CD4-positive, CD25-positive, alpha-beta regulatory T cell (primary cell): ENCODE measurements around the gene PARD3. TPM values are rescaled to one million over a fixed set of nuclear protein-coding genes. Genes with fewer than 3 reads are reported as not detected.

Source experiments
- ATAC-seq, 2 donors: fragments of 150-1000 bp; cut with Tn5 transposase; one replicate each; pipeline ENCODE4 v1.10.0; 2021; ENCODE audit warnings: low read depth in 2 of 2, moderate number of reproducible peaks in 2 of 2, moderate library complexity in 1 of 2
- DNase-seq, 3 donors: peaks; one replicate each; pipeline versions ENCODE4 v3.0.0 to v3.0.0-alpha.2; 2012 to 2022; ENCODE audit warnings: mixed read lengths in 1 of 3
- H3K27ac ChIP-seq: one replicate; pipeline ENCODE4 v1.7.0; 2013; ENCODE audit warnings: mild to moderate bottlenecking, low read length; ENCODE audit not compliant: insufficient read depth, poor library complexity, severe bottlenecking
- H3K27me3 ChIP-seq: one replicate; pipeline ENCODE4 v1.7.0; 2013; ENCODE audit warnings: low read length; ENCODE audit not compliant: control insufficient read depth, insufficient read depth
- H3K36me3 ChIP-seq: one replicate; pipeline ENCODE4 v1.7.0; 2013; ENCODE audit warnings: mild to moderate bottlenecking, low read length, moderate library complexity; ENCODE audit not compliant: control insufficient read depth, insufficient read depth
- H3K4me1 ChIP-seq: 2 replicates; pipeline ENCODE4 v1.7.0; 2013; ENCODE audit warnings: mild to moderate bottlenecking, low read length; ENCODE audit not compliant: insufficient read depth, control insufficient read depth, poor library complexity, severe bottlenecking
- H3K4me3 ChIP-seq: one replicate; pipeline ENCODE4 v1.7.0; 2013; ENCODE audit warnings: low read depth, mild to moderate bottlenecking, low read length, moderate library complexity
- H3K9me3 ChIP-seq, 2 experiments: 1 replicate in 1 of 2; 2 replicates in 1 of 2; pipeline ENCODE4 v1.7.0; 2013; ENCODE audit warnings: low read length in 2 of 2, mild to moderate bottlenecking in 1 of 2, moderate library complexity in 1 of 2; ENCODE audit not compliant: control insufficient read depth in 2 of 2
- H3K27ac Mint-ChIP-seq, 3 donors: one replicate each; pipeline ENCODE4 v1.8.0; 2020 to 2022; ENCODE audit warnings: mild to moderate bottlenecking in 3 of 3, mixed read lengths in 3 of 3, moderate library complexity in 2 of 3
- H3K27me3 Mint-ChIP-seq: one replicate; pipeline ENCODE4 v1.8.0; 2022; ENCODE audit warnings: mild to moderate bottlenecking, mixed read lengths
- H3K36me3 Mint-ChIP-seq: one replicate; pipeline ENCODE4 v1.8.0; 2020; ENCODE audit warnings: mixed read lengths
- H3K4me1 Mint-ChIP-seq, 4 donors: one replicate each; pipeline ENCODE4 v1.8.0; 2020 to 2022; ENCODE audit warnings: mixed read lengths in 4 of 4, mild to moderate bottlenecking in 1 of 4
- H3K4me3 Mint-ChIP-seq, 4 donors: one replicate each; pipeline ENCODE4 v1.8.0; 2020 to 2022; ENCODE audit warnings: mild to moderate bottlenecking in 4 of 4, mixed read lengths in 4 of 4, moderate library complexity in 3 of 4
- H3K9me3 Mint-ChIP-seq, 7 donors: one replicate each; pipeline ENCODE4 v1.8.0; 2020 to 2022; ENCODE audit warnings: mixed read lengths in 7 of 7, mild to moderate bottlenecking in 3 of 7, moderate library complexity in 2 of 7
- polyA plus RNA-seq, 4 donors: library from polyadenylated mRNA; unstranded; fragments of 300-500 nt; fragmentation: Illumina TruSeq; gene quantifications; one replicate each; pipeline ENCODE4 v1.2.3, GENCODE V29; 2021
- total RNA-seq: library from RNA; stranded (reverse); gene quantifications from one replicate; pipeline ENCODE4 v1.2.3, GENCODE V29; 2022

Gene PARD3
- 0.79 TPM for total RNA-seq
- under 1 TPM in 1 of 4 donors, not detected in 3; 0.08 TPM for polyA plus RNA-seq

- no peaks in the 10 kb centered on the region for H3K36me3 ChIP-seq
- Mint-ChIP-seq H3K4me3 (peak within 1 kb of the TSS in 3 of 4 donors; percentile 59 to 76 (median 75)), H3K27ac (no peak within 1 kb of the TSS), H3K4me1 (peaks cover 0 to 17% (median 7%) of the 10 kb centered on the region in 4 donors), H3K36me3 (no peaks in the 10 kb centered on the region), H3K9me3 (peaks cover 0 to 3% (median 0%) of the 10 kb centered on the region in 7 donors), H3K27me3 (peaks cover 58% of the 10 kb centered on the region)
- DNase-seq (no peak), ATAC-seq (no peak)
- no peaks in the 10 kb centered on the region for H3K9me3 ChIP-seq
- peaks cover 4% of the 10 kb centered on the region for H3K4me1 ChIP-seq
- H3K27ac ChIP-seq, result no peak within 1 kb of the TSS
- H3K27me3 ChIP-seq, result peaks cover 23% of the 10 kb centered on the region
- H3K4me3 ChIP-seq, result no peak within 1 kb of the TSS
Measured at GRCh38 chr10:34815185-34816084, at the start of gene PARD3. PARD3 (minus strand) TSS chr10:34815296; CDS start chr10:34814995, 301 bp downstream.

GRCh38 chr10:34864149-34865067 is 49.3 kb upstream of the PARD3 start:
- Mint-ChIP-seq H3K9me3 (peaks cover 0 to under 1% (median 0%) of the 10 kb centered on the region in 7 donors), H3K36me3 (no peaks in the 10 kb centered on the region), H3K4me1 (peaks cover 0 to 6% (median 0%) of the 10 kb centered on the region in 4 donors), H3K27me3 (no peaks in the 10 kb centered on the region), H3K27ac (no peak overlapping the region), H3K4me3 (no peak overlapping the region)
- no peaks in the 10 kb centered on the region for H3K4me1 ChIP-seq
- no peak for DNase-seq
- no peaks in the 10 kb centered on the region for H3K9me3 ChIP-seq
- H3K27me3 ChIP-seq, result no peaks in the 10 kb centered on the region
- H3K27ac ChIP-seq, result no peak overlapping the region
- H3K36me3 ChIP-seq, result no peaks in the 10 kb centered on the region
- H3K4me3 ChIP-seq, result no peak overlapping the region
- no peak for ATAC-seq

GRCh38 chr10:34862892-34863291 is 47.8 kb upstream of the PARD3 start:
- H3K9me3 ChIP-seq, result no peaks in the 10 kb centered on the region
- no peak overlapping the region for H3K4me3 ChIP-seq
- DNase-seq (no peak), ATAC-seq (no peak)
- no peak overlapping the region for H3K4me3 Mint-ChIP-seq
- no peak overlapping the region for H3K27ac ChIP-seq
- no peaks in the 10 kb centered on the region for H3K36me3 ChIP-seq
- H3K4me1 ChIP-seq, result no peaks in the 10 kb centered on the region
- no peaks in the 10 kb centered on the region for H3K4me1 Mint-ChIP-seq
- H3K27me3 ChIP-seq, result no peaks in the 10 kb centered on the region
- no peaks in the 10 kb centered on the region for H3K9me3 Mint-ChIP-seq
- H3K36me3 Mint-ChIP-seq, result no peaks in the 10 kb centered on the region
- H3K27ac Mint-ChIP-seq, result no peak overlapping the region
- no peaks in the 10 kb centered on the region for H3K27me3 Mint-ChIP-seq

- DNase-seq (no peak), ATAC-seq (no peak)
- H3K27ac ChIP-seq, result no peak overlapping the region
- H3K4me3 ChIP-seq, result no peak overlapping the region
- Mint-ChIP-seq H3K27ac (no peak overlapping the region), H3K27me3 (no peaks in the 10 kb centered on the region), H3K4me3 (no peak overlapping the region), H3K4me1 (no peaks in the 10 kb centered on the region), H3K9me3 (no peaks in the 10 kb centered on the region), H3K36me3 (no peaks in the 10 kb centered on the region)
- no peaks in the 10 kb centered on the region for H3K27me3 ChIP-seq
- no peaks in the 10 kb centered on the region for H3K4me1 ChIP-seq
- H3K36me3 ChIP-seq, result no peaks in the 10 kb centered on the region
- no peaks in the 10 kb centered on the region for H3K9me3 ChIP-seq
Measured at GRCh38 chr10:34861293-34862021, 46.4 kb upstream of the PARD3 start.

- H3K4me1 Mint-ChIP-seq, result no peaks in the 10 kb centered on the region
- no peaks in the 10 kb centered on the region for H3K9me3 Mint-ChIP-seq
- H3K9me3 ChIP-seq, result no peaks in the 10 kb centered on the region
- H3K4me1 ChIP-seq, result no peaks in the 10 kb centered on the region
- no peaks in the 10 kb centered on the region for H3K27me3 Mint-ChIP-seq
- no peaks in the 10 kb centered on the region for H3K27me3 ChIP-seq
- no peak overlapping the region for H3K27ac Mint-ChIP-seq
- H3K4me3 Mint-ChIP-seq, result no peak overlapping the region
- H3K36me3 ChIP-seq, result no peaks in the 10 kb centered on the region
- H3K4me3 ChIP-seq, result no peak overlapping the region
- H3K36me3 Mint-ChIP-seq, result no peaks in the 10 kb centered on the region
- DNase-seq (no peak), ATAC-seq (no peak)
- no peak overlapping the region for H3K27ac ChIP-seq
Measured at GRCh38 chr10:34859170-34859569, 44.1 kb upstream of the PARD3 start.

- DNase-seq, result no peak
- H3K36me3 ChIP-seq, result no peaks in the 10 kb centered on the region
- Mint-ChIP-seq H3K36me3 (no peaks in the 10 kb centered on the region), H3K4me3 (no peak overlapping the region), H3K27ac (no peak overlapping the region), H3K4me1 (no peaks in the 10 kb centered on the region), H3K27me3 (no peaks in the 10 kb centered on the region), H3K9me3 (no peaks in the 10 kb centered on the region)
- no peaks in the 10 kb centered on the region for H3K4me1 ChIP-seq
- no peak for ATAC-seq
- no peaks in the 10 kb centered on the region for H3K9me3 ChIP-seq
- no peak overlapping the region for H3K27ac ChIP-seq
- H3K27me3 ChIP-seq, result no peaks in the 10 kb centered on the region
- H3K4me3 ChIP-seq, result no peak overlapping the region
Measured at GRCh38 chr10:34858003-34858402, 42.9 kb upstream of the PARD3 start.

GRCh38 chr10:34854147-34854601 is 39.1 kb upstream of the PARD3 start:
- H3K4me1 Mint-ChIP-seq, result no peaks in the 10 kb centered on the region
- Histone ChIP-seq H3K4me1 (no peaks in the 10 kb centered on the region), H3K36me3 (no peaks in the 10 kb centered on the region), H3K27ac (no peak overlapping the region), H3K9me3 (no peaks in the 10 kb centered on the region), H3K4me3 (no peak overlapping the region), H3K27me3 (no peaks in the 10 kb centered on the region)
- no peaks in the 10 kb centered on the region for H3K36me3 Mint-ChIP-seq
- no peaks in the 10 kb centered on the region for H3K27me3 Mint-ChIP-seq
- no peak for DNase-seq
- peaks cover 0 to 2% (median 0%) of the 10 kb centered on the region in 7 donors for H3K9me3 Mint-ChIP-seq
- H3K27ac Mint-ChIP-seq, result no peak overlapping the region
- no peak for ATAC-seq
- no peak overlapping the region for H3K4me3 Mint-ChIP-seq
